H1 (cell line): ENCODE results near the gene ARHGEF16. TPM values are rescaled to one million over a fixed set of nuclear protein-coding genes. Genes with fewer than 3 reads are reported as not detected.

Source experiments
- CTCF ChIA-PET: fragments of 300-600 bp; sonication (Branson Sonifier 250); formaldehyde crosslinking; loops from one replicate; lab custom pipeline; 2021; ENCODE audit not compliant: partially characterized antibody; lab: Charles Lee
- POLR2A ChIA-PET: fragments of 300-600 bp; sonication (Branson Sonifier 250); formaldehyde crosslinking; loops from one replicate; lab custom pipeline; 2021; ENCODE audit warnings: inconsistent platforms; ENCODE audit not compliant: partially characterized antibody; lab: Charles Lee
- DNase-seq, 2 experiments: peaks; one replicate each; pipeline versions ENCODE4 v3.0.0 to v3.0.0-alpha.2; 2010 to 2022; ENCODE audit warnings: low spot score in 2 of 2, low read depth in 1 of 2, mixed read lengths in 1 of 2
- FAIRE-seq: peaks from 2 replicates; lab custom pipeline; 2011; peaks lifted over from hg19 to GRCh38; lab: Jason Lieb, UNC
- H2AFZ ChIP-seq: 2 replicates; pipeline ENCODE4 v1.8.1; 2012; ENCODE audit warnings: low read length, inconsistent platforms
- H2AK5ac ChIP-seq: 2 replicates; pipeline ENCODE4 v1.6.1; 2013; ENCODE audit warnings: low read depth, low read length
- H2BK120ac ChIP-seq: replicated peaks from 2 replicates; pipeline ENCODE3; 2013; ENCODE audit warnings: low read depth, low read length, inconsistent platforms
- H2BK12ac ChIP-seq: 2 replicates; pipeline ENCODE4 v1.6.1; 2013; ENCODE audit warnings: low read depth, low read length
- H2BK15ac ChIP-seq: 2 replicates; pipeline ENCODE4 v1.6.1; 2013; ENCODE audit warnings: low read length
- H2BK20ac ChIP-seq: 2 replicates; pipeline ENCODE4 v1.6.1; 2013; ENCODE audit warnings: low read length
- H2BK5ac ChIP-seq: 2 replicates; pipeline ENCODE4 v1.6.1; 2013; ENCODE audit warnings: low read depth, low read length
- H3K14ac ChIP-seq: 2 replicates; pipeline ENCODE4 v1.6.1; 2013; ENCODE audit warnings: inconsistent platforms; ENCODE audit not compliant: insufficient read length
- H3K18ac ChIP-seq: 2 replicates; pipeline ENCODE4 v1.6.1; 2013; ENCODE audit warnings: low read length; ENCODE audit errors: extremely low read depth
- H3K23ac ChIP-seq: 2 replicates; pipeline ENCODE4 v1.6.1; 2013; ENCODE audit warnings: inconsistent platforms; ENCODE audit not compliant: insufficient read length
- H3K23me2 ChIP-seq: 2 replicates; pipeline ENCODE4 v1.6.1; 2013; ENCODE audit warnings: low read depth, low read length
- H3K27ac ChIP-seq: 2 replicates; pipeline ENCODE4 v1.6.1; 2011; ENCODE audit warnings: low read depth, low read length, inconsistent platforms
- H3K27me3 ChIP-seq, 4 experiments: replicated peaks in 1 of 4; 1 replicate in 1 of 4; 2 replicates in 3 of 4; pipeline versions ENCODE4 v1.6.1 to v1.8.1; 2011 to 2013; ENCODE audit warnings: low read length in 3 of 4, mild to moderate bottlenecking in 3 of 4, inconsistent platforms in 2 of 4, mixed read lengths in 2 of 4, moderate library complexity in 1 of 4; ENCODE audit not compliant: control insufficient read depth in 3 of 4, insufficient read depth in 3 of 4; ENCODE audit errors: extremely low read depth in 1 of 4
- H3K36me3 ChIP-seq, 4 experiments: 2 replicates each; pipeline versions ENCODE4 v1.6.1 to v1.8.1; 2011 to 2013; ENCODE audit warnings: mild to moderate bottlenecking in 4 of 4, low read length in 3 of 4, moderate library complexity in 2 of 4, control low read depth in 1 of 4, inconsistent platforms in 1 of 4; ENCODE audit not compliant: insufficient read depth in 4 of 4, control insufficient read depth in 2 of 4
- H3K4ac ChIP-seq: replicated peaks from 2 replicates; pipeline ENCODE3; 2013; ENCODE audit warnings: low read length, low read depth, mixed read lengths, inconsistent platforms; ENCODE audit not compliant: insufficient read length
- H3K4me1 ChIP-seq, 4 experiments: replicated peaks in 1 of 4; 1 replicate in 1 of 4; 2 replicates in 3 of 4; pipeline versions ENCODE4 v1.6.1 to v1.8.1; 2011 to 2013; ENCODE audit warnings: low read length in 3 of 4, inconsistent platforms in 2 of 4, mixed read lengths in 1 of 4; ENCODE audit not compliant: insufficient read depth in 4 of 4, control insufficient read depth in 3 of 4
- H3K4me2 ChIP-seq, 2 experiments: 2 replicates each; pipeline versions ENCODE4 v1.6.1 to v1.8.1; 2011 to 2013; ENCODE audit warnings: low read depth in 2 of 2, low read length in 2 of 2, control low read depth in 1 of 2, inconsistent platforms in 1 of 2, mild to moderate bottlenecking in 1 of 2; ENCODE audit not compliant: insufficient read depth in 1 of 2
- H3K4me3 ChIP-seq, 4 experiments: fragments of 200-600, 300-600 bp in 1 of 4; sonication (generic), shearing (Covaris generic), sonication (Bioruptor Twin) in 1 of 4; 2 replicates each; pipeline versions ENCODE4 v1.5.1 to v1.8.1; 2011 to 2016; ENCODE audit warnings: low read length in 4 of 4, low read depth in 3 of 4, control low read depth in 2 of 4, inconsistent platforms in 2 of 4, mild to moderate bottlenecking in 2 of 4, mixed read lengths in 1 of 4, moderate library complexity in 1 of 4; ENCODE audit not compliant: insufficient read depth in 2 of 4; ENCODE audit errors: extremely low read depth in 1 of 4
- H3K56ac ChIP-seq: replicated peaks from 2 replicates; pipeline ENCODE3; 2013; ENCODE audit warnings: low read depth, mild to moderate bottlenecking, mixed read lengths, low read length, inconsistent platforms; ENCODE audit not compliant: insufficient read length
- H3K79me1 ChIP-seq: 2 replicates; pipeline ENCODE4 v1.6.1; 2013; ENCODE audit warnings: low read depth, low read length, control low read depth
- H3K79me2 ChIP-seq, 2 experiments: 2 replicates each; pipeline versions ENCODE4 v1.6.1 to v1.8.1; 2012 to 2013; ENCODE audit warnings: low read length in 2 of 2, mild to moderate bottlenecking in 2 of 2, inconsistent platforms in 1 of 2; ENCODE audit not compliant: insufficient read depth in 2 of 2, control insufficient read depth in 1 of 2
- H3K9ac ChIP-seq, 4 experiments: replicated peaks in 1 of 4; 1 replicate in 1 of 4; 2 replicates in 3 of 4; pipeline versions ENCODE4 v1.6.1 to v1.8.1; 2011 to 2013; ENCODE audit warnings: low read depth in 3 of 4, low read length in 3 of 4, control low read depth in 2 of 4, mild to moderate bottlenecking in 2 of 4, moderate library complexity in 2 of 4, inconsistent platforms in 1 of 4; ENCODE audit errors: extremely low read depth in 1 of 4
- H3K9me3 ChIP-seq, 2 experiments: 2 replicates each; pipeline versions ENCODE4 v1.6.1 to v1.8.1; 2012 to 2013; ENCODE audit warnings: mild to moderate bottlenecking in 2 of 2, moderate library complexity in 2 of 2, control low read depth in 1 of 2, inconsistent platforms in 1 of 2, low read depth in 1 of 2, low read length in 1 of 2, mixed read lengths in 1 of 2; ENCODE audit not compliant: insufficient read depth in 2 of 2
- H4K20me1 ChIP-seq, 2 experiments: replicated peaks in 1 of 2; 2 replicates each; pipeline versions ENCODE3 to v1.8.1; 2011 to 2013; ENCODE audit warnings: inconsistent platforms in 2 of 2, low read length in 2 of 2, mild to moderate bottlenecking in 1 of 2; ENCODE audit not compliant: insufficient read depth in 2 of 2, control insufficient read depth in 1 of 2
- H4K5ac ChIP-seq: 2 replicates; pipeline ENCODE4 v1.6.1; 2013; ENCODE audit warnings: low read length, low read depth, mixed read lengths, inconsistent platforms; ENCODE audit not compliant: insufficient read length
- H4K8ac ChIP-seq: 2 replicates; pipeline ENCODE4 v1.8.0; 2013; ENCODE audit warnings: mild to moderate bottlenecking, moderate library complexity, low read length, inconsistent platforms; ENCODE audit not compliant: insufficient read depth; ENCODE audit errors: extremely low read depth
- H4K91ac ChIP-seq: replicated peaks from 2 replicates; pipeline ENCODE3; 2013; ENCODE audit warnings: low read length, mixed read lengths, inconsistent platforms; ENCODE audit not compliant: insufficient read length
- SAP30 ChIP-seq: fragments of 300-600 bp; sonication (generic); IDR thresholded peaks from 2 replicates; pipeline ENCODE4 v1.7.1; 2012; ENCODE audit warnings: low read length, moderate library complexity, mild to moderate bottlenecking, inconsistent platforms; ENCODE audit not compliant: insufficient read depth, insufficient replicate concordance
- WGBS, 2 experiments: shearing (Covaris generic) in 1 of 2; methylation state at CpG; one replicate each; pipeline versions ENCODE4 v1.1.6 to v1.1.7; 2013 to 2015; ENCODE audit warnings: low lambda C conversion rate in 2 of 2, mixed read lengths in 2 of 2, inconsistent platforms in 1 of 2, low coverage in 1 of 2, missing lambda C conversion rate in 1 of 2; ENCODE audit not compliant: insufficient replicate concordance in 2 of 2, insufficient coverage in 1 of 2, insufficient read length in 1 of 2; ENCODE audit errors: extremely low coverage in 1 of 2, missing lambda C conversion rate in 1 of 2; 5-methylcytosine and 5-hydroxymethylcytosine counted together
- polyA plus RNA-seq, 7 experiments: library from polyadenylated mRNA; depleted of rRNA in 3 of 7; stranded (reverse) in 5 of 7; unstranded in 2 of 7; fragments of >200 nt in 5 of 7; fragments of 200-250 nt in 2 of 7; gene quantifications; 1 replicate in 5 of 7; 2 replicates in 1 of 7; 4 replicates in 1 of 7; pipeline versions ENCODE4 v1.2.1 to v1.2.3, GENCODE V29; 2011 to 2013; ENCODE audit warnings: missing spikeins in 2 of 7, mixed read lengths in 2 of 7
- total RNA-seq: library from RNA; stranded (reverse); fragmentation: NEBNext Ultra II Directional; extraction: Animal tissue kit (Norgen Biotek cat#: 25700); gene quantifications from 2 replicates; pipeline ENCODE4 v1.2.1, GENCODE V29; 2021

Gene ARHGEF16
- total and polyA plus RNA-seq, 2 of the 8 experiments (the other 6 are each of a cell fraction or from before 2014, with no cell fraction given), result 18.3 to 20.7 TPM

DNA sequence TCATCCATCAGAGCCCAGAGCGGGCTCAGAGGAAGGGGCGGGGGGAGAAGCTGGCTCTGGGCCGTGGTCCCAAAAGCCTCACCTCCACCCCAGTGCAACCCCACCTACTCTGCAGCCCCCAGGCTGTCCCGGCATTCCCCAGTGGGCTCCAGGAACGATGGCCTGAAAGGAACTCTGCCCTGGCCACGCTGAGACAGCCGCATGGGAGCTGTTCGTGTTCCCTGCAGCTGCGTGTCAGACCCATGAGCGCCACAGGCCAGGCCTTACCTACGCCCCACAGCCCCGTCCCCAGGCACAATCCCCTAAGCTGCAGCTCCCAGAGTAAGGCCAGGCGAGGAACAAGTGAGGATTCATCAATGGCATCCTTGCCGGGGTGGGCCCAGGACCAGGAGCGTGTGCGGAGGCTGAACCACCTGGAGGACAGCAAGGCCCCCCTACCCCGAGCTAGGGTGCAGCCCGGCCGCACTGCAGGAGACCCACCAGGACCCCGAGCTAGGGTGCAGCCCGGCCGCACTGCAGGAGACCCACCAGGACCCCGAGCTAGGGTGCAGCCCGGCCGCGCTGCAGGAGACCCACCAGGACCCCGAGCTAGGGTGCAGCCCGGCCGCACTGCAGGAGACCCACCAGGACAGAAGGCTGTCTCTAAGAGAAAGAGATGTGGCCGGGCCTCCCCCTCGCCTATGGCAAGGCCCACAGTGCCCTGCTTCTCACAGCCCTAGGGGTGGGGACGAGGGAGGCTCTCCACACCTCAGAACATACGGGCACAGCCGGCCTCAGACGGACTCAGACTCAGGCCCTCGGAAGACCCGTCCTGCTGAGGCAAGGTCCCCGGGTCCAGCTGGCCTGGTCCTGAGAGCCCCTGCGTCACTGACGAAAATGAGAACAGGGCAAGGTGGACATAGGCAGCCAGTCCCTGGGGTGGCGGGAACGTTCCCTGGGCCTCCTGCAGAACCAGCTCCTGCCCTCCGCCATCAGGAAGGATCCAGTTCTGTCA is 26.5 kb upstream of the ARHGEF16 start:
- H3K79me2 ChIP-seq, result no peaks in the 10 kb centered on the region
- ChIA-PET CTCF (interaction anchor here (0.7 to 1.5 kb wide), 14 partner anchors 9 to 1145 kb away, joined by 3 to 8 read pairs (median 3); no protein-coding TSS in a partner anchor), POLR2A (interaction anchor here (0.8 kb wide), 1 partner anchor 8 kb away, joined by 3 read pairs; no protein-coding TSS in a partner anchor)
- H3K4me2 ChIP-seq, result no peak overlapping the region
- H3K9me3 ChIP-seq, result no peaks in the 10 kb centered on the region; a peak in 1 of 4 replicates
- H2AFZ ChIP-seq, result no peak overlapping the region
- no peaks in the 10 kb centered on the region for H3K36me3 ChIP-seq
- no peak overlapping the region for H3K4ac ChIP-seq
- H2BK120ac ChIP-seq, result no peak overlapping the region
- H3K23me2 ChIP-seq, result no peaks in the 10 kb centered on the region
- H4K5ac ChIP-seq, result no peak overlapping the region
- FAIRE-seq (no peak), DNase-seq (no peak)
- H2BK12ac ChIP-seq, result no peak overlapping the region
- no peak overlapping the region for H2AK5ac ChIP-seq
- H2BK20ac ChIP-seq, result no peak overlapping the region
- no peak overlapping the region for H3K18ac ChIP-seq
- no peak overlapping the region for H3K56ac ChIP-seq
- H3K4me3 ChIP-seq, result no peak overlapping the region
- H4K8ac ChIP-seq, result peak overlapping the region; percentile 63; the same call in 1 of the 2 replicates
- H4K20me1 ChIP-seq, result peaks cover 0 to 11% of the 10 kb centered on the region in 2 experiments
- no peak overlapping the region for H2BK5ac ChIP-seq
- H2BK15ac ChIP-seq, result no peak overlapping the region
- H3K4me1 ChIP-seq, result peaks cover 0 to 7% (median 1%) of the 10 kb centered on the region in 4 experiments; a peak in 3 of 7 replicates
- H3K27me3 ChIP-seq, result no peaks in the 10 kb centered on the region
- H4K91ac ChIP-seq, result no peak overlapping the region
- H3K27ac ChIP-seq, result no peak overlapping the region
- no peak overlapping the region for H3K14ac ChIP-seq
- no peak for TF ChIP-seq SAP30
- TF ChIP-seq, all 59 proteins: peak for 0
- WGBS, 2 experiments, result 90% methylated on average over 36 of the region's 43 CpGs; no CpG with 5 or more reads in 1 of the 2 experiments
- Histone ChIP-seq H3K23ac (no peak overlapping the region), H3K79me1 (no peaks in the 10 kb centered on the region), H3K9ac (no peak overlapping the region)
